Amniotic epithelial cell (primary cell): ENCODE results near the gene DOLPP1.

ENCODE experiments used
- DNase-seq: peaks from one replicate; pipeline ENCODE4 v3.0.0-alpha.2; 2010; ENCODE audit warnings: low read depth

DOLPP1 gene

DNA sequence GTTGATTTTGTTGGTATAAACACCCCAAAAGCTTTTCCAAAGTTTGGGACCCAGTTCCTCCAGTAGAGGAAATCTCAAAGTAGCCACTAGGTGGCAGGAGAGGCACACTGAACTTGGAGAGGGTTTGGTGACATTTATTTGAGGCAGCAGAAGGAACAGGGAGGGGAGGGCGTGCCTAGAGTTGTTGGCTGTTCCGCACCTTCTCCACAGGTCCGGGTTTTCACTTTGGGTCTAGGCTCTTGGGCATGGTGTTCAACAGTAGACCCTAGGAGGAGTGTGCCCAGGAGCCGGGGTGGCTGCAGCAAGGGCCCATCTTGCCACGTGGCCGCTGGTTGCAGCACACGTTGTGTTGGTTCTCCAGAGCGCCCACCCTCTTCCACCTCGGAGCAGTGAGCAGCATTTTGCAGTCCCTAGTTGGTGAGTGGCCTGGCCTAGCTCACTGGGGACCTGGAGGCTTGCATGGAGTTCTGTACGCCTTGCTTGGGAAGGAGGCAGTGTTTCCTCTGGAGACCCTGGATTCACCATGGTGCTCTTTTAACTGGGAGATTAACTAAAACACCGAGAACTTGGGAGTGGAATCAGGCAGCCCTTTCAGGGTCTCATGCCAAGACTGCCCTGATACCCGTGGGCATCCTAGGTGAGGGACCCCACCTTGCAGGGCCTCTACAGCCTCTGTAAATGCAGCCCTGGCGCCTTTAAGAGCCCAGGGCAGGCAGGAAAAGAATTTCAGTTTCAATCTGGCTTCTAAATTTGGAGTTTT lies 58.5 kb downstream of the DOLPP1 start:
- peak; percentile 74 for DNase-seq

DNA sequence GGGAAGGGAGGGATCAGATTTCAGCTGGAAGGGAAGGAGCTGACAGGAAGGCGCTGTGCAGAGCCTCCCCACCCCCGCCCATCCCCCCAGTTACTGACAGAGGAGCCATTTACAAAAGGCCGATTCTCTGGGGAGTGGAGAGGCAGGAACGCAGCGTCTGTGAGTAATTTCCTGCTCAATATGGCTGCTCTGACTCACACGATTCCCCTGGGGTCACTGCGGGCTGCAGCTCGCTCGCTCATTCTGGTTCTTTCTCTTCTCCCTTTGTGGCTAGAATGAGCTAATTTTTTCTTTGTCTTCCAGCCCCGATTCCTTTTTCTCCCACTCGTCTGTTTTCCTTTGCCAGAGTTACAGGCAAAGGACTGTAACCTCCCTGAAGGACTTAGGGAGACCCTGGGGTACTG lies 59.1 kb downstream of the DOLPP1 start:
- peak; percentile 99 for DNase-seq
